UCSD-AML1 (cell line): ENCODE results near the gene C17orf114.

Experiments used
- DNase-seq: peaks from one replicate; lab custom pipeline; 2025; ENCODE audit not compliant: unreplicated experiment; lab: John Stamatoyannopoulos, UW

The C17orf114 gene

DNA sequence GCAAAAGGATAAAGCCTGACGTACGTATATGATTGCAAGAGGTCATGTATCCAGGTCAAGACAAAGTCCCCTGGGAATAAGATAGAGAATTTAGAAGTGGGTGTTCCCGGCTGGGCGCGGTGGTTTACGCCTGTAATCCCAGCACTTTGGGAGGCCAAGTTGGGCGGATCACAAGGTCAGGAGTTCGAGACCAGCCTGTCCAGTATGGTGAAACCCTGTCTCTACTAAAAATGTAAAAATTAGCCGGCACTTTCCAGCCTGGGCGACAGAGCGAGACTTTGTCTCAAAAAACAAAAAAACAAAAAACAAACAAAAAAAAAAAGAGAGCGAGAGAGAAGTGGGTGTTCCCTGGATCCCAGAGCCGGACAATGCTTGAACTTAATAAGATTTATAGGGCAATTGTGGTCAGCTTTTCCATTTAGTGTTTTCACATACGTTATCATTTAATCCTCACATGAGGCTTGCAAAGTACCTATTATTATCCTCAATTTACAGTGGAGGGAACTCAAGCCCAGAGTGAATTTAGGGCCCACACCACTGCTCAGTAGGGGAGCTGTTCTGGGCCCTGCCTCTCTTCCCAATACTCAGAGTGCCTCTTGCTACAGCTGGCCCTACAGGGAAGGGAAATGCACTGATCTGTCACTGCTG, 13.8 kb downstream of the C17orf114 start:
- no peak for DNase-seq

GRCh38 chr17:4786516-4786915, 15.6 kb downstream of the C17orf114 start:
- DNase-seq: no peak

- DNase-seq: peak; percentile 30
Observed at GRCh38 chr17:4786106-4786511, 16.0 kb downstream of the C17orf114 start, which contains the start of gene VMO1. Gene VMO1 (minus strand): TSS chr17:4786364. CDS start chr17:4786352, 12 bp downstream.

GRCh38 chr17:4785311-4786105, 16.6 kb downstream of the C17orf114 start:
- no peak for DNase-seq

- DNase-seq: no peak
Observed at GRCh38 chr17:4782652-4783051, 19.5 kb downstream of the C17orf114 start.

GRCh38 chr17:4780325-4780955, 21.7 kb downstream of the C17orf114 start:
- no peak for DNase-seq

DNA sequence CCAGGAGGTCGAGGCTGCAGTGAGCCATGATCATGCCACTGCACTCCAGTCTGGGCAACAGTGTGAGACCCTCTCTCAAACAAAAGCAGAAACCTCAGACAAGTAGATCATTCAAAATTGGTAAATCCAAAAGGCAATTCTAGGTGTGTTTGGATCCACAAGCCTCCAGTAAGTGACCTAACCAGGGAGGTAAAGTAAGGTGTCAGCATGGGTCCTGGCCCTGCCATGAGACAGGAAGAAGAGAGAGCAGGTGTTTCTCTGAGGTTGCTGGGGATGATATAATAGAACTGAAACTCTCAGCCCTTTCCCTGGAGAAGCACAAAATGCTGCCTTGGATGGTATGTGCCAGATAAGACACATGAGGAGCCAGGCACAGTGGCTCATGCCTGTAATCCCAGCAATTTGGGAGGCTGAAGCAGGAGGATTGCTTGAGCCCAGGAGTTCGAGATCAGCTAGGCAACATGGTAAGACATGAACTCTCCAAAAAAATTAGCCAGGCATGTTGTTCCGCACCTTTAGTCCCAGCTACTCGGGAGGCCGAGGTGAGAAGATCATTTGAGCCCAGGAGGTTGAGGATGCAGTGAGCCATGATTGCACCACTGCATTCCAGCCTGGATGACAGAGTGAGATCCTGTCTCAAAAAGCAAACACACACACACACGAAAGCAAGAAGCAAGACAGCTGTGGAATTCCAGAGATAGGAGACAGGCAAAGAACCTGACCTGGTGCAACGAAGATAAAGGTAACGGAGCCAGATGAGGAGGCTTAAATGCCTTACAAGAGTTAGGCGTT, 24.0 kb downstream of the C17orf114 start:
- DNase-seq: no peak

GRCh38 chr17:4772235-4772613, 29.9 kb downstream of the C17orf114 start:
- no peak for DNase-seq

DNA sequence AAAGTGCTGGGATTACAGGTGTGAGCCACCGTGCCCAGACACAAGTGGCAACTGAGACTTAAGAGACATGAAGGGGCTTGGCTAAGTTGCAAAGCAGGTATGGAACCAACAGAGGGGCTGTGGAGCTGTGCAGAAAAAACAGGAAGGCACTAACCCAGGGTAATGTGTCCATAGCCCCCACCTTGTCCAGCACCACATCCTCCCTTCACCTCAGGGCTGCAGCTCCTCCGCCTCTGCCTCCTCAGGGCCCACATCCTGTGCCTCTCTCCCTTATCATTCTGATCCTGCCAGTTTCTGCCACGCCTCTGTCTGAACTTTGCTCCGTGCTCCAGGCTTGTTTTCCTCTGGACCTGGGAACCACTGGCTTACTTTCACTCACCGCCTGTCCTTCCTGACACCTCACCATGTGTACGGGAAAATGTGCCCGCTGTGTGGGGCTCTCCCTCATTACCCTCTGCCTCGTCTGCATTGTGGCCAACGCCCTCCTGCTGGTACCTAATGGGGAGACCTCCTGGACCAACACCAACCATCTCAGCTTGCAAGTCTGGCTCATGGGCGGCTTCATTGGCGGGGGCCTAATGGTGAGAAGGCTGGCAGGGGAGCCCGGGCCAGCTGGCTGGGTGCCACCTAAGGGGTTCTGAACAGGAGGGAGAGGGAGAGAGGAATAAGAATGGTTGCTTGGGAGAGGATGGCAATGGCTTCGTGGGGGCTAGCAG, 30.5 kb downstream of the C17orf114 start, which contains the start of gene TM4SF5:
TM4SF5 (plus strand) TSS at position 368 of the 716 bp plus-strand sequence; CDS start at position 405, 37 bp downstream.
- DNase-seq: peak; percentile 65

DNA sequence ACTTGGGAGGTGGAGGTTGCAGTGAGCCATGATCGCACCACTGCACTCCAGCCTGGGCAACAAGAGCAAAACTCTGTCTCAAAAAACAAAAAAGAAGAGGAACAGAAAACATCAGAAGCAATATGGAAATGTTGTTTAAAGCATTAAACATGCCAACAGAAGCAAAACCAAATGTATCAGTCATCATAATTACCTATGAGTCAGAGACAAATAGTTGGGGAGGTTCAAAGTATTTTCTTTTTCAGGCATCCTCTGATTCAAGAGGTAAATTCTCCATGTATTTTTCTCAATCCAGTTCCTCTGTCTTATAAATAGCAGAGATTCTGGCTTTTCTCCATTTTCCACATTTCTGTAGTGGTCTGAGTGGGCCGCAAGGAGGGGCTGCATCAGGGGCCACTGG, 32.5 kb downstream of the C17orf114 start:
- no peak for DNase-seq

DNA sequence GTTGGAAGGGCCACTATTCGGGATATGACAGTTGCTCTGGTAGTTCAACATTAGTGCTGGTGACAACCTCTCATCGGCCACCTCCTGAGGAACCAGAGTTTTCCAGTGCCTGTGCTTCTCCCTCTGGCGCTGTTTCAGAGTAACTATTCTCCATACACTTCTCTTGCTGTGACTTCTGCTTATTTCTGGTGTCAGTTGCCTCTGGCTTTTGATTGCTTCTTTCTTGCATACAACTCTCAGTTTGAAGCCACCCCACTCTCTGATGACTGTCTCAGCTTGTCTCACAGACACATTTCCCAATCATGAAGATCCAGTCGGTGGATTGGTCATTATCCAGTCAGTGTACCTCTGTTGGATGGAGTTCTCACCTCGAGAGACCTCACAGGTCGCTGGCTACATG, 33.8 kb downstream of the C17orf114 start:
- no peak for DNase-seq

DNA sequence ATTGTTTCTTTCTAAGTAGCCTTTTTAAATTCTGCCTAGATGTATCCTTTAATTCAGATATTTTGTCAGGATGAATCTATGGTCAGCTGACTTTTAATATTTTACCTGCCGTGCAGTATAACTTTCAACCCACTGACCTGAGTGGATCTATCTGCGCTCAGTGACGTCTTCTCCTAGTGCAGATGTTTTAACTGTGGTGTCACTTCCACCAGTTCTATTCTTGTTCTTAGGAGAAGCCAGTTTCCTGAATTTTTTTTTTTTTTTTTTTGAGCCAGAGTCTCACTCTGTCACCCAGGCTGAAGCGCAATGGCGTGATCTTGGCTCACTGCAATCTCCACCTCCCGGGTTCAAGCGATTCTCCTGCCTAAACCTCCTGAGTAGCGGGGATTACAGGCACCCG, 35.4 kb downstream of the C17orf114 start:
- DNase-seq: no peak

DNA sequence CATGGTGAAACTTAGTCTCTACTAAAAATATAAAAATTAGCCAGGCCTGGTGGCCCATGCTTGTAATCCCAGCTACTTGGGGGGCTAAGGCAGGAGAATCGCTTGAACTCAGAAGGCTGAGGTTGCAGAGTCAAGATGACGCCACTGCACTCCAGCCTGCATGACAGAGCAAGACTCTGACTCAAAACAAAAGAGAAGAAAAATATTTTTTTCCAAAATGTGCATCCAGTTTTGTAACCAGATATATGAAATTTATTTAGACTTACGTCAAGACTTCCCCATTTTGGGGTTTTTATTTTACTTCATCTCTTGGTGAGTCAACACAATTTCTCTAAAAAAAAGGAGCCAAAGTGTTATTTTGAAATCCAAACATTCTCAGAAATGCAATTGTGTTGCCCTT, 35.9 kb downstream of the C17orf114 start:
- DNase-seq: no peak

DNA sequence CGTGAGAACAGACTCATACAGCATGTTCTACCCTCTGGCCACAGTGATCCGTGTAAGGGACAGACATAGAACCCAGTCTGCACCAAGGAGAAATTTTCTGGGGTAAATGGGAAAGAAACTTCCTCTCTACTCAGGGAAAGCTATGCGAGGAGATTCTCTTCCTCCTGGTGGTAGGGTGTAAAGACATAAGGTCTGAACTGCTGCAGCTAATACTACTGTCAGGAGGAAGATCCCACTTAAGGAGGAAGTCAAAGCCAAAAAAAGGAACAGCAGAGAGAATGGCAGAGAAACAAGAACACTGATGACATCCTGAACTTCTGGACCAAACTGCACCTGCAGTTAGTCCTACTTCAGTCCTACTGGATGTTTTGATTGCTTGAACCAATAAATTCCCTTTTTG, 37.5 kb downstream of the C17orf114 start:
- no peak for DNase-seq

- no peak for DNase-seq
Observed at GRCh38 chr17:4759776-4760236, 42.3 kb downstream of the C17orf114 start.

DNA sequence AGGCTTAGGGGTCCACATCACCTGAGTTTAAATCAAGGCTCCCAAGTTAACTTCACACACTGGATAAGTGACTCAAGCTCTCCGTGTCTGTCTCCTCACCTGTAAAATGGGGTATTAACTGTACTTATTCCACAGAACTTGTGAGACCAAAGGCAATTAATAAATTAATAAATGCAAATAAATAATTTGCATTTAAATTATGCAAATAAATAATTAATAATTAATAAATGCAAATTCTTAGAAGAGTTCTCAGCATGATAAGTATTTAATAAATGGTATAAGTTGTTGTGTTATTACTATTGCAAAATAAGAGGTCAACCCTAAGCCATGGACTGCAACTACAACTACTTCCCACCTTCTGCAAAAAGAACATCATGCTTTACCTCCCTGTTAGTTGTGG, 48.7 kb downstream of the C17orf114 start:
- DNase-seq: no peak

DNA sequence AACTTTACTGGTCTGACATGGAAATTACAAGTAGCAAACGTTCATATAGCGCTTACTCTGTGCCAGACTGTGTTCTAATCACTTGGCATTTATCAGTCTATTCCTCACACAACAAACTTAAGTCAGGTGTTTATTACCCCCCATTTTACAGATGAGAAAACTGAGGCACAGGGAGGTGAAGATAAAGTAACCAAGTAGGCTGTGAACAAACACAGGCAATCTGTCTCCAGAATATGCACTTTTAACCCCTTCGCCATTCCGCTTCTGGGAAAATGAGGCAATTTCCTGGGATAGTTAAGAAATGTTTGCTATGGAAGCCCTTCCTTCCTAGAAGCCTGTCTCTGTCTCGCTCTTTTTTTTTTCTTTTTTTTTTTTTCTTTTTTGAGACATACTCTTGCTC, 50.2 kb downstream of the C17orf114 start:
- no peak for DNase-seq
